GM12878 (cell line): Measurements from ENCODE around the gene ADAMTSL2. TPM values are rescaled to one million over a fixed set of nuclear protein-coding genes. Genes with fewer than 3 reads are reported as not detected.

Source experiments
- ATAC-seq: fragments of 200-7000 bp; cut with Tn5 transposase; 3 replicates; pipeline ENCODE4 v1.9.1; 2020; ENCODE audit warnings: mild to moderate bottlenecking, moderate library complexity
- BruUV-seq: library from RNA; stranded (reverse); fragments of 400-500 nt; replicated peaks from 2 replicates; lab custom pipeline; 2021; lab: Mats Ljungman, UMichigan
- CTCF ChIA-PET: fragments of 300-600 bp; sonication (Branson Sonifier 250); formaldehyde crosslinking; extraction: SDS; loops from one replicate; lab custom pipeline; 2021; ENCODE audit warnings: inconsistent platforms; lab: Yijun Ruan, JAX
- POLR2A ChIA-PET: fragments of 350-600 bp; formaldehyde crosslinking; extraction: SDS; loops from one replicate; lab custom pipeline; 2021; ENCODE audit warnings: inconsistent platforms; lab: Charles Lee
- RAD21 ChIA-PET: fragments of 300-600 bp; sonication (Branson Sonifier 250); formaldehyde crosslinking; loops from one replicate; lab custom pipeline; 2023; ENCODE audit warnings: antibody characterized with exemption; ENCODE audit not compliant: unreplicated experiment; lab: Charles Lee
- SMC1A ChIA-PET: fragments of 300-600 bp; sonication (Branson Sonifier 250); formaldehyde crosslinking; loops from one replicate; lab custom pipeline; 2023; ENCODE audit not compliant: unreplicated experiment, uncharacterized antibody; lab: Charles Lee
- DNase-seq: peaks from one replicate; pipeline ENCODE4 v3.0.0-alpha.2; 2011; ENCODE audit warnings: low read depth, low spot score
- FAIRE-seq: peaks from 3 replicates; lab custom pipeline; 2011; peaks lifted over from hg19 to GRCh38; lab: Jason Lieb, UNC
- H2AFZ ChIP-seq: 2 replicates; pipeline ENCODE4 v1.6.0; 2011; ENCODE audit warnings: low read depth, low read length, control low read depth; ENCODE audit not compliant: control insufficient read depth
- H3K27ac ChIP-seq: 2 replicates; pipeline ENCODE4 v1.5.1; 2011; ENCODE audit warnings: control low read depth; ENCODE audit not compliant: control insufficient read depth, insufficient read depth
- H3K27me3 ChIP-seq, 2 experiments: replicated peaks in 1 of 2; 2 replicates each; pipeline versions ENCODE4 v1.6.0 to v1.6.1; 2011; ENCODE audit warnings: low read length in 1 of 2; ENCODE audit not compliant: control insufficient read depth in 2 of 2, insufficient read depth in 2 of 2
- H3K36me3 ChIP-seq, 2 experiments: 2 replicates each; pipeline ENCODE4 v1.5.1; 2011; ENCODE audit warnings: low read length in 1 of 2; ENCODE audit not compliant: control insufficient read depth in 2 of 2, insufficient read depth in 2 of 2
- H3K4me1 ChIP-seq: 2 replicates; pipeline ENCODE4 v1.6.1; 2011; ENCODE audit warnings: mild to moderate bottlenecking, low read length, moderate library complexity, mixed read lengths; ENCODE audit not compliant: control insufficient read depth, insufficient read depth
- H3K4me2 ChIP-seq: 2 replicates; pipeline ENCODE4 v1.6.0; 2011; ENCODE audit warnings: control low read depth; ENCODE audit not compliant: control insufficient read depth, insufficient read depth
- H3K4me3 ChIP-seq: fragments of 200-600 bp; sonication (generic); 2 replicates; pipeline ENCODE4 v1.5.1; 2016
- H3K79me2 ChIP-seq: 2 replicates; pipeline ENCODE4 v1.6.0; 2011; ENCODE audit warnings: low read length; ENCODE audit not compliant: control insufficient read depth, insufficient read depth
- H3K9ac ChIP-seq: 2 replicates; pipeline ENCODE4 v1.8.0; 2011; ENCODE audit warnings: low read length, control low read depth, mixed read lengths; ENCODE audit not compliant: control insufficient read depth, insufficient read depth
- H3K9me3 ChIP-seq: replicated peaks from 3 replicates; pipeline ENCODE4 v1.5.1; 2011; ENCODE audit warnings: mild to moderate bottlenecking, low read length; ENCODE audit not compliant: control insufficient read depth, insufficient read depth
- H4K20me1 ChIP-seq: 2 replicates; pipeline ENCODE4 v1.6.0; 2011; ENCODE audit not compliant: control insufficient read depth, insufficient read depth
- BACH1 ChIP-seq: fragments of 450-650 bp; IDR thresholded peaks from 2 replicates; pipeline ENCODE4 v1.6.1; 2017; ENCODE audit warnings: mild to moderate bottlenecking, borderline replicate concordance
- CBX5 ChIP-seq: sonication (generic); IDR thresholded peaks from 2 replicates; pipeline ENCODE4 v1.6.1; 2016; ENCODE audit warnings: low read depth, moderate library complexity, mild to moderate bottlenecking, inconsistent platforms
- KAT2A ChIP-seq: conservative IDR thresholded peaks from 2 replicates; pipeline ENCODE4 v1.6.1; 2011; ENCODE audit warnings: low read depth, low read length; ENCODE audit not compliant: control insufficient read depth
- RELB ChIP-seq: fragments of 450-650 bp; IDR thresholded peaks from 2 replicates; pipeline ENCODE4 v1.6.1; 2017; ENCODE audit warnings: low read depth, mild to moderate bottlenecking, moderate library complexity
- TAF1 ChIP-seq: IDR thresholded peaks from 2 replicates; pipeline ENCODE4 v1.6.1; 2011; ENCODE audit warnings: mild to moderate bottlenecking, low read depth, low read length, borderline replicate concordance
- WGBS: methylation state at CpG from one replicate; pipeline ENCODE4 v1.1.6; 2016; ENCODE audit warnings: low lambda C conversion rate; ENCODE audit not compliant: insufficient replicate concordance, insufficient coverage; ENCODE audit errors: missing lambda C conversion rate; 5-methylcytosine and 5-hydroxymethylcytosine counted together
- in situ Hi-C: fragments of 300-500 bp; cut with MboI; formaldehyde crosslinking; loops from 9 replicates; pipeline ENCODE4 v1.14.3; 2018; ENCODE audit warnings: mixed read lengths
- intact Hi-C: fragments of 100-400 bp; cut with micrococcal nuclease; formaldehyde crosslinking; loops from one replicate; pipeline ENCODE4 v1.14.2; 2022; ENCODE audit not compliant: unreplicated experiment
- polyA plus RNA-seq, 11 experiments: library from polyadenylated mRNA; depleted of rRNA in 4 of 11; unstranded in 6 of 11; stranded (reverse) in 5 of 11; fragments of >200 nt; fragmentation: Nextera tagmentation in 4 of 11; fragmentation: Illumina TruSeq in 1 of 11; extraction: Ambion mirVana in 4 of 11; extraction: Trizol in 1 of 11; gene quantifications; 1 replicate in 1 of 11; 2 replicates in 10 of 11; pipeline versions ENCODE4 v1.2.1 to v1.2.3, GENCODE V29; 2011 to 2016; ENCODE audit warnings: inconsistent platforms in 2 of 11, missing spikeins in 2 of 11, low read depth in 1 of 11
- total RNA-seq, 4 experiments: library from RNA; depleted of rRNA in 3 of 4; stranded (reverse); fragments of >200 nt in 3 of 4; fragmentation: Illumina TruSeq in 1 of 4; extraction: Trizol in 1 of 4; gene quantifications; 2 replicates each; pipeline versions ENCODE4 v1.2.1 to v1.2.3, GENCODE V29; 2013 to 2021

The ADAMTSL2 gene
- total and polyA plus RNA-seq, 10 of the 15 experiments (the other 5 are each of a cell fraction or from before 2014, with no cell fraction given), result 0.07 TPM; not detected in 9

DNA sequence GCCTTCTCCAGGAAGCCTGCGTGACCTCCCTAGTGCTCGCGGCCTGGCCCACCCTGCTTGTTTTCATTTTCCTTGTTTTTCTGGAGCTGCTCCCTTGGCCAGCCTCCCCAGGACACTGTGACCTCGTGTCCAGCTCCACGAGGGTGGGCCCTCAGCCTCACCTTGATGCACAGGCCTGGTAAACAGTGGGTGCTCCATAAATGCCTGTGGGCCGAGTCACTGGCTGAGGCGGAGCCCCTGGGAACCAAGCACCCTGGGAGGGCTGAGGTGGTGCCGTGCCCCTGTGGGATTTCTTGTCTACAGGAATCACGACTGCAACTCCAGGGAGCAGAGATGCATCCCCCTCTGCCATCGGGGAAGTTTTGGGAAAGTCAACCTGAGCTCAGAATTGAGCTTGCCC is 57.5 kb downstream of the ADAMTSL2 start:
- BruUV-seq, result no TSS peak
- intact Hi-C loops, result no loop called here
- no peaks in the 10 kb centered on the region for H3K4me1 ChIP-seq
- no peaks in the 10 kb centered on the region for H3K79me2 ChIP-seq
- H4K20me1 ChIP-seq, result no peaks in the 10 kb centered on the region
- no peak overlapping the region for H3K4me2 ChIP-seq
- ATAC-seq (no peak), FAIRE-seq (no peak), DNase-seq (no peak)
- H3K36me3 ChIP-seq, result no peaks in the 10 kb centered on the region
- H3K9me3 ChIP-seq, result no peaks in the 10 kb centered on the region; the same call in 1 of the 3 replicates
- no peaks in the 10 kb centered on the region for H3K27me3 ChIP-seq
- ChIA-PET CTCF (interaction anchor here (0.9 to 1.6 kb wide), 3 partner anchors 9 to 402 kb away, joined by 3 read pairs; no protein-coding TSS in a partner anchor), RAD21 (no interaction called here), POLR2A (no interaction called here), SMC1A (no interaction called here)
- TF ChIP-seq RELB (no peak), KAT2A (no peak), TAF1 (no peak), BACH1 (no peak), CBX5 (no peak)
- no peak overlapping the region for H2AFZ ChIP-seq
- no peak overlapping the region for H3K4me3 ChIP-seq
- no peak overlapping the region for H3K27ac ChIP-seq
- in situ Hi-C loops, result no loop called here
- WGBS, result 30% methylated on average over 10 of the region's 10 CpGs
- H3K9ac ChIP-seq, result no peak overlapping the region
